ENCODE measurements around the gene LORICRIN.

The LORICRIN gene

GRCh38 chr1:153233448-153233847 is 26.0 kb upstream of the LORICRIN start:
- Mint-ChIP-seq H3K36me3 (no peaks in the 10 kb centered on the region), H3K27me3 (peaks cover 16% of the 10 kb centered on the region), H3K27ac (no peak overlapping the region), H3K4me1 (ENCODE audit: low read depth) (no peaks in the 10 kb centered on the region), H3K9me3 (ENCODE audit: low read depth) (no peaks in the 10 kb centered on the region), H3K4me3 (no peak overlapping the region)

DNA sequence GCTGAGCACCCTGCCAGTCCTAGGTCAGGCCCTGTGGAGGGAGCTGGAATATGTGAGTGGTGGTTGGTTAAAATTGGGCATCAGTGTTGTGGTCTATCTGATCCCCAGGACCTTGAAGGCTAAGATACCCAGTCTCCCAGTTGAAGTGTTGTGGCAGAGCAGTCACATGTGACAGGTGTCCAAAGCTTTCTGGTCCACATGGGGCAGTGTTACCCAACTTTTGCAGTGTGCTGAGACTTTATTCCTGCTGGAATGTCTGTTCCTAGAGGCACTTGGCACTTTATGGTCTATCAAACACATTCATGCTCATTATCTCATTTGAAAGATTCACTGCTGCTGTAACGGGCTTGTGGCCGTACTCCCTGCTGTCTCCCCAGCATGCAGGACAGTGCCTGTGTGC is 21.0 kb upstream of the LORICRIN start:
- no peak overlapping the region for H3K27ac Mint-ChIP-seq
- no peaks in the 10 kb centered on the region for H3K36me3 Mint-ChIP-seq
- no peak overlapping the region for H3K4me3 Mint-ChIP-seq
- H3K27me3 Mint-ChIP-seq, result peaks cover 17% of the 10 kb centered on the region
- no peaks in the 10 kb centered on the region for H3K9me3 Mint-ChIP-seq (ENCODE audit: low read depth)
- H3K4me1 Mint-ChIP-seq (ENCODE audit: low read depth), result no peaks in the 10 kb centered on the region

DNA sequence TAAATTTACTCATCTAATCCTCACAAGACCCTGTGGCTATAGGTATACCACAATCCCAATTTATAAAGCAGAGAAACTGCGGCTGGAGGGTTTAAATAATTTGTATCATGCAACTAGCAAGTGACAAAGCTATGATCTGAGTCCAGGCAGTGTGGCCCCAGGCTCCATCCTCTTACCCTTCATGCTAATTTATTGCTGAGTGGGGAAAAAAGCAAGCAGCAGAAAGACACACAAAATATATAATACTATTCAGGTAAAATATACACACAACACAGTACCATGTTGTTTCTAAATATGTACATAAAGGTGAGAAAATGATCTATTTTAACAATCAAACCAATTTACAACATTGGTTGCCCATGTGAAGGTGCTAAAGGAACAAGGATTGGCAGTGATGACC is 17.3 kb upstream of the LORICRIN start:
- Mint-ChIP-seq H3K27ac (no peak overlapping the region), H3K36me3 (no peaks in the 10 kb centered on the region), H3K4me1 (ENCODE audit: low read depth) (no peaks in the 10 kb centered on the region), H3K27me3 (peaks cover 17% of the 10 kb centered on the region), H3K9me3 (ENCODE audit: low read depth) (no peaks in the 10 kb centered on the region), H3K4me3 (no peak overlapping the region)

GRCh38 chr1:153245466-153245865 is 14.0 kb upstream of the LORICRIN start:
- H3K27ac Mint-ChIP-seq, result no peak overlapping the region
- H3K4me1 Mint-ChIP-seq (ENCODE audit: low read depth), result no peaks in the 10 kb centered on the region
- H3K27me3 Mint-ChIP-seq, result peaks cover 21% of the 10 kb centered on the region
- H3K9me3 Mint-ChIP-seq (ENCODE audit: low read depth), result no peaks in the 10 kb centered on the region
- H3K4me3 Mint-ChIP-seq, result no peak overlapping the region
- no peaks in the 10 kb centered on the region for H3K36me3 Mint-ChIP-seq

DNA sequence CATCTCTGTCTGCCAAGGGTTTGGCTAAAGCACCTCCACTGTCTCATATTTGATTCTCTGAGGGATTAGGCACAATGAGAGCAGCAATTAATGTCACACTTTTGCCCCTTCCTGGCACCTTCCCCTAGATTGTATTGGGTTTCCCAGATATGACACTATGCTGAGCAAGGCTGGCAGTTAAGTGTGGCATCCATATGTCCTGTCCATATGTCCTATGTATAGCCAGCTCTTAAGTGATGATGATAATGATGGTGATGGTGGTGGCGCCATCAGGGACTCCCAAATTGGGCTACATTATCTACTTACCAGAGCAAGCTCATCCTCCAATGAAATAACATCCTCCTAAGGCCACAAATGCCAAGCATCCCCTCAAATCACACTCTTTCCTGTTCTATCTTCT is 13.5 kb upstream of the LORICRIN start:
- Mint-ChIP-seq H3K4me3 (no peak overlapping the region), H3K27me3 (peaks cover 23% of the 10 kb centered on the region), H3K4me1 (ENCODE audit: low read depth) (no peaks in the 10 kb centered on the region), H3K36me3 (no peaks in the 10 kb centered on the region), H3K27ac (no peak overlapping the region), H3K9me3 (ENCODE audit: low read depth) (no peaks in the 10 kb centered on the region)

GRCh38 chr1:153246825-153247224 is 12.7 kb upstream of the LORICRIN start:
- Mint-ChIP-seq H3K27ac (no peak overlapping the region), H3K9me3 (ENCODE audit: low read depth) (no peaks in the 10 kb centered on the region), H3K27me3 (peaks cover 23% of the 10 kb centered on the region), H3K4me1 (ENCODE audit: low read depth) (no peaks in the 10 kb centered on the region), H3K4me3 (no peak overlapping the region), H3K36me3 (no peaks in the 10 kb centered on the region)

DNA sequence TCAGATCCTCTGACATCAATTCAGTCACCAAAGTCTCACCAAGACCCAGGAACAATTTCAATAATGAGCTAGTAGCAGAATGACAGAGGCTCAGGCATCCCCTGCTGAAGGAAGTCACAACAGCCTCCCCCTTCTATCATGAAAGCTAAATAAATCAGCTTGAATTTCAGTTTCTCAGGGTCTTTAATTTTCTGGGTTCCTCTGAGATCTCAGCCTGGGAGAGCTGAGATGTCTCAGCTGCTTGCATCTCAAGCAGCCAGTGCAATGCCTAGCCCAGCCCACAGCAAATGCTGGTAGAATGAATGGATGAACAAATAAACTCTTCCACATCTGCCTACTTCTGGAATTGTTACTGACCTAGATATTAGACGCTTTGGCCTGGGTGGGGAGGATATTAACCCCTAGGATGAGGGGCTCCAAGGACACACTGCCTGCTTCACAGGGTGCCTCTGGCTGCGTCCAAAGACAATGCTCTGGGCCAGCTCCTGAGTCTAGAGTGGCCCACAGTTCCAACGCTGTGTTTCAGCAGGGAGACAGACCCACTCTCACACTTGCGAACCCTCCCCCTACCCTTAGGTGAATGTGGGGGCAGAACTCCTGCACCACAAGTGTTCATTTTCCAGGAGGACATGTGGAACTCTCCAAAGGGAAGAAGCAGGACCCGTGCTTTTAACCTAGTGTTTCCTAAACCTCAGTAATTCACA is 11.2 kb upstream of the LORICRIN start:
- Mint-ChIP-seq H3K4me3 (no peak overlapping the region), H3K9me3 (ENCODE audit: low read depth) (no peaks in the 10 kb centered on the region), H3K27me3 (peaks cover 23% of the 10 kb centered on the region), H3K4me1 (ENCODE audit: low read depth) (no peaks in the 10 kb centered on the region), H3K27ac (no peak overlapping the region), H3K36me3 (no peaks in the 10 kb centered on the region)

DNA sequence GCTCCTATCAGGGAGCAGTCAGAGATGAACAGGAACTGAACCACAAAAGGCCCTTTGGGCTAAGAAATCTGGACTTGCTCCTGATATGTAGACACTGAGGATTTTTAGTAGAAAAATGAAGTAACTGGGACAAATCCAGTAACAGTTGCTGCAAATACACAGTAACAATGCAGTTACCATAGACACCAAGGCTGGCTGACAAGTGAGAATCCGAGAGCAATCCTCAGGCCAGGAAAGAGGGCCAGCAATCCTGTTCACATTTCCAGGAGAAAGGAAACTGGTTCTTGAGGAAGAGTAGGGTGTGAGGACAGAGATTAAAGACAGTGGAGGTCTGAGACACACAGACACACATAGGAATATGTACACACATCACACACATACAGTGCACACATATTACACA is 9.3 kb upstream of the LORICRIN start:
- Mint-ChIP-seq H3K4me3 (no peak overlapping the region), H3K27ac (no peak overlapping the region), H3K9me3 (ENCODE audit: low read depth) (no peaks in the 10 kb centered on the region), H3K27me3 (peaks cover 19% of the 10 kb centered on the region), H3K4me1 (ENCODE audit: low read depth) (peaks cover 2% of the 10 kb centered on the region), H3K36me3 (no peaks in the 10 kb centered on the region)

DNA sequence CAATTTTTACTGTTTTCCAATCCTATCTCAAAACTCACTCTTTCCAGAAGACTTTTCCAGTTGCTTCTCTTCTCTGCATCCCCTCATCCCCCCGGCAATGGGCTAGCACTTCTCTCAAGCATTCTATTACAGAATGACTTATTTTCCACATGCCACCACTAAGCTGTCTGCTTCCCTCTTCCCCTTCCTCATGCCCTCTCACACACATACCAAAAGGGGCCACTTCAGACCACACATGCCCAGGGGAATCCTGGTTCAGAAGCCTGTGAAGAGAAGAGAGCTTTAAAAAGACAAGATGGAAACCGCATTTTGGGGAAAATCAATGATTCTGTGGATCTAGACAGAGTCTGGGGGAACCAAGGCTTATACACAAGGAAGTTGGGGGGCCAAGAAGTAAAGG is 8.4 kb upstream of the LORICRIN start:
- H3K27me3 Mint-ChIP-seq, result peaks cover 19% of the 10 kb centered on the region
- H3K9me3 Mint-ChIP-seq (ENCODE audit: low read depth), result no peaks in the 10 kb centered on the region
- H3K27ac Mint-ChIP-seq, result no peak overlapping the region
- H3K4me3 Mint-ChIP-seq, result no peak overlapping the region
- peaks cover 2% of the 10 kb centered on the region for H3K4me1 Mint-ChIP-seq (ENCODE audit: low read depth)
- no peaks in the 10 kb centered on the region for H3K36me3 Mint-ChIP-seq

DNA sequence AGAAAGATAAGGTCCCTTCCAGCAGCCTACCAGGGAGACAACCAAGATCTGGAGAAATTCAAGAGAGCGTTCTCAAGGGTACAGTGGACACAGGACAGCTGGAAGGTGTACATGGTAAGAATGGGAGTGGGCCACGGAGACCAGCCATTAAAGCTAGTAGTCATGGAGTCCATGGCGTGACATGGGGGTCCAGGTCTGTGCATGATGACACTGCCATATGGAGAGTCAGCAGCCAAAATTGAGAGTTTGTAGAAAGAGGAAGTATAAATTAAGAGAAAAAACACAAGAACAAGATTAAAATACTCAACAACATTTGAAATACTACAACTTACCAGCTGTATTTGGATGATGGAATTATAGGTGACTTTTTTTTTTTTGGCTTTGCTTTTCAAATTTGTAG is 7.9 kb upstream of the LORICRIN start:
- peaks cover 2% of the 10 kb centered on the region for H3K4me1 Mint-ChIP-seq (ENCODE audit: low read depth)
- no peaks in the 10 kb centered on the region for H3K9me3 Mint-ChIP-seq (ENCODE audit: low read depth)
- no peak overlapping the region for H3K27ac Mint-ChIP-seq
- H3K4me3 Mint-ChIP-seq, result no peak overlapping the region
- no peaks in the 10 kb centered on the region for H3K36me3 Mint-ChIP-seq
- peaks cover 19% of the 10 kb centered on the region for H3K27me3 Mint-ChIP-seq

- Mint-ChIP-seq H3K9me3 (ENCODE audit: low read depth) (no peaks in the 10 kb centered on the region), H3K36me3 (no peaks in the 10 kb centered on the region), H3K27ac (no peak overlapping the region), H3K4me3 (no peak overlapping the region), H3K4me1 (ENCODE audit: low read depth) (peaks cover 2% of the 10 kb centered on the region), H3K27me3 (peaks cover 19% of the 10 kb centered on the region)
Measured at GRCh38 chr1:153251988-153252387, 7.5 kb upstream of the LORICRIN start.

- Mint-ChIP-seq H3K4me3 (no peak overlapping the region), H3K27ac (no peak overlapping the region), H3K27me3 (peaks cover 11% of the 10 kb centered on the region), H3K36me3 (no peaks in the 10 kb centered on the region), H3K4me1 (ENCODE audit: low read depth) (peaks cover 2% of the 10 kb centered on the region), H3K9me3 (ENCODE audit: low read depth) (no peaks in the 10 kb centered on the region)
Measured at GRCh38 chr1:153253076-153253475, 6.4 kb upstream of the LORICRIN start.

DNA sequence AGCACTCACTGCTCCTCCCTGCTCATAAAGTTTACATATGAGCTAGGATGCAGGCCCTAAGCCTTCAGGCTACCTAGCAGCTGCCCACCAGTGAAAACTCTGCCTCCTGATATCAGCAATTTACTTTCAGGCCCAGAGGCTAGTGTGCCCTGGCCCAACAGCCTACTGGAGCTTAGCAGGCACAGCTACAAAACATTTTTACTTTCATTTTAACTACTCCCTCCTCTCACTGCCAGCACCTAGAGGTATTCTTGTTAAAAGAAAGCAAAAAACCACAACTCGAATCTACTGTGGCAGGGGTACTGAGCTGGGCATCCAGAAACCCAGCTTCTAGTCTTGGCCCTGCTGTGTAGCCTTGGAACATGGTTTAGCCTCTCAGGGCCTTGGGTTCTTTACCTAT is 5.8 kb upstream of the LORICRIN start:
- H3K36me3 Mint-ChIP-seq, result no peaks in the 10 kb centered on the region
- H3K9me3 Mint-ChIP-seq (ENCODE audit: low read depth), result no peaks in the 10 kb centered on the region
- H3K27me3 Mint-ChIP-seq, result peaks cover 11% of the 10 kb centered on the region
- no peak overlapping the region for H3K27ac Mint-ChIP-seq
- no peak overlapping the region for H3K4me3 Mint-ChIP-seq
- peaks cover 2% of the 10 kb centered on the region for H3K4me1 Mint-ChIP-seq (ENCODE audit: low read depth)

GRCh38 chr1:153260585-153261280 is 1.2 kb downstream of the LORICRIN start:
- Mint-ChIP-seq H3K27me3 (peaks cover 25% of the 10 kb centered on the region), H3K9me3 (ENCODE audit: low read depth) (no peaks in the 10 kb centered on the region), H3K4me3 (peak overlapping the region; percentile 73), H3K4me1 (ENCODE audit: low read depth) (peaks cover 24% of the 10 kb centered on the region), H3K27ac (peak overlapping the region; percentile 11), H3K36me3 (no peaks in the 10 kb centered on the region)

DNA sequence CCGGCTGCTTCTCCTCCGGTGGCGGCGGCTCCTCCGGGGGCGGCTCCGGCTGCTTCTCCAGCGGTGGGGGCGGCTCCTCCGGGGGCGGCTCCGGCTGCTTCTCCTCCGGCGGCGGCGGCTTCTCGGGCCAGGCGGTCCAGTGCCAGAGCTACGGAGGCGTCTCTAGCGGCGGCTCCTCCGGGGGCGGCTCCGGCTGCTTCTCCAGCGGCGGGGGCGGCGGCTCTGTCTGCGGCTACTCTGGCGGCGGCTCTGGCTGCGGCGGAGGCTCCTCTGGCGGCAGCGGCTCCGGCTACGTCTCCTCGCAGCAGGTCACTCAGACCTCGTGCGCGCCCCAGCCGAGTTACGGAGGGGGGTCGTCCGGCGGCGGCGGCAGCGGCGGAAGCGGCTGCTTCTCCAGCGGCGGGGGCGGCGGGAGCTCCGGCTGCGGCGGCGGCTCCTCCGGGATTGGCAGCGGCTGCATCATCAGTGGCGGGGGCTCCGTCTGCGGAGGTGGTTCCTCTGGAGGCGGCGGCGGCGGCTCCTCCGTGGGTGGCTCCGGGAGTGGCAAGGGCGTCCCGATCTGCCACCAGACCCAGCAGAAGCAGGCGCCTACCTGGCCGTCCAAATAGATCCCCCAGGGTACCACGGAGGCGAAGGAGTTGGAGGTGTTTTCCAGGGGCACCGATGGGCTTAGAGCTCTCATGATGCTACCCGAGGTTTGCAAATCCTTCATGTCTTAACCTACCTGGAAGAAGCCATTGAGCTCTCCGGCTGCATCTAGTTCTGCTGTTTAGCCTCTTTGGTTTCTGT is 2.0 kb downstream of the LORICRIN start:
- H3K36me3 Mint-ChIP-seq, result no peaks in the 10 kb centered on the region
- peaks cover 24% of the 10 kb centered on the region for H3K4me1 Mint-ChIP-seq (ENCODE audit: low read depth)
- H3K27ac Mint-ChIP-seq, result no peak overlapping the region
- H3K27me3 Mint-ChIP-seq, result peaks cover 31% of the 10 kb centered on the region
- no peaks in the 10 kb centered on the region for H3K9me3 Mint-ChIP-seq (ENCODE audit: low read depth)
- H3K4me3 Mint-ChIP-seq, result peak overlapping the region; percentile 85
